H1 (cell line): ENCODE results near the gene C15orf39. TPM values are rescaled to one million over a fixed set of nuclear protein-coding genes. Genes with fewer than 3 reads are reported as not detected.

Experiments
- BACH1 ChIP-seq: IDR thresholded peaks from 2 replicates; pipeline ENCODE4 v1.6.1; 2012; ENCODE audit warnings: low read length, improper control_type of control experiment
- CBX5 ChIP-seq: fragments of 300-800, 300-1000 bp; sonication (generic); IDR thresholded peaks from 2 replicates; pipeline ENCODE4 v1.7.1; 2016; ENCODE audit warnings: antibody characterized with exemption, low read length, low read depth
- CBX8 ChIP-seq: fragments of 300-800, 300-1000 bp; sonication (generic); IDR thresholded peaks from 2 replicates; pipeline ENCODE4 v1.7.1; 2016; ENCODE audit warnings: low read depth, low read length, borderline replicate concordance
- CHD2 ChIP-seq: IDR thresholded peaks from 2 replicates; pipeline ENCODE4 v1.6.1; 2012; ENCODE audit warnings: low read length, improper control_type of control experiment
- CTBP2 ChIP-seq: IDR thresholded peaks from 2 replicates; pipeline ENCODE4 v1.7.0; 2011; ENCODE audit warnings: borderline replicate concordance, mild to moderate bottlenecking, moderate library complexity, mixed read lengths, low read length; ENCODE audit not compliant: insufficient read depth, insufficient read length
- GABPA ChIP-seq: IDR thresholded peaks from 2 replicates; pipeline ENCODE4 v1.6.1; 2011; ENCODE audit warnings: mild to moderate bottlenecking, low read length, moderate library complexity, borderline replicate concordance; ENCODE audit not compliant: insufficient read depth
- HDAC6 ChIP-seq: IDR thresholded peaks from one replicate; pipeline ENCODE4 v1.7.1; 2012; ENCODE audit warnings: low read depth, mild to moderate bottlenecking, inconsistent platforms, low read length, moderate library complexity
- JUND ChIP-seq: IDR thresholded peaks from 2 replicates; pipeline ENCODE4 v1.6.1; 2011; ENCODE audit warnings: mild to moderate bottlenecking, improper control_type of control experiment, low read length
- KDM1A ChIP-seq: fragments of 200-600, 300-600 bp; sonication (generic); IDR thresholded peaks from 2 replicates; pipeline ENCODE4 v1.7.1; 2016; ENCODE audit warnings: mild to moderate bottlenecking, low read length, borderline replicate concordance
- KDM4A ChIP-seq: IDR thresholded peaks from one replicate; pipeline ENCODE4 v1.7.1; 2012; ENCODE audit warnings: low read depth, mild to moderate bottlenecking, moderate library complexity, low read length, inconsistent platforms; ENCODE audit not compliant: severe bottlenecking
- KDM5A ChIP-seq: fragments of 200-600 bp; IDR thresholded peaks from 2 replicates; pipeline ENCODE4 v1.7.1; 2012; ENCODE audit warnings: mild to moderate bottlenecking, low read length, inconsistent platforms, mixed read lengths
- MAX ChIP-seq: IDR thresholded peaks from 2 replicates; pipeline ENCODE4 v1.6.1; 2012; ENCODE audit warnings: inconsistent platforms
- NRF1 ChIP-seq: IDR thresholded peaks from 2 replicates; pipeline ENCODE4 v1.6.1; 2011; ENCODE audit warnings: mild to moderate bottlenecking, low read depth, low read length, improper control_type of control experiment
- POLR2AphosphoS5 ChIP-seq: IDR thresholded peaks from 2 replicates; pipeline ENCODE4 v1.6.1; 2011; ENCODE audit warnings: low read depth, low read length
- POU5F1 ChIP-seq: IDR thresholded peaks from 2 replicates; pipeline ENCODE4 v1.6.1; 2011; ENCODE audit warnings: low read depth, mild to moderate bottlenecking, low read length, moderate library complexity
- RBBP5 ChIP-seq: IDR thresholded peaks from 2 replicates; pipeline ENCODE4 v1.7.1; 2012; ENCODE audit warnings: low read depth, mild to moderate bottlenecking, inconsistent platforms, low read length, moderate library complexity, borderline replicate concordance
- SIX5 ChIP-seq: IDR thresholded peaks from 2 replicates; pipeline ENCODE4 v1.6.1; 2011; ENCODE audit warnings: mild to moderate bottlenecking, low read depth, low read length
- SP4 ChIP-seq: IDR thresholded peaks from 2 replicates; pipeline ENCODE4 v1.6.1; 2012; ENCODE audit warnings: low read length, inconsistent platforms
- SUZ12 ChIP-seq: fragments of 200-600 bp; sonication (generic); IDR thresholded peaks from 2 replicates; pipeline ENCODE4 v1.6.1; 2012; ENCODE audit warnings: mild to moderate bottlenecking, inconsistent platforms, low read length, moderate library complexity, mixed read lengths
- TAF7 ChIP-seq: optimal IDR thresholded peaks from 2 replicates; pipeline ENCODE3; 2011; ENCODE audit warnings: low read depth, mild to moderate bottlenecking, inconsistent platforms, low read length, moderate library complexity, borderline replicate concordance
- TEAD4 ChIP-seq: IDR thresholded peaks from 2 replicates; pipeline ENCODE4 v1.6.1; 2012; ENCODE audit warnings: low read depth, low read length, inconsistent platforms, mixed read lengths
- USF2 ChIP-seq: IDR thresholded peaks from 2 replicates; pipeline ENCODE4 v1.6.1; 2011; ENCODE audit warnings: low read length, improper control_type of control experiment
- ZNF274 ChIP-seq: IDR thresholded peaks from 2 replicates; pipeline ENCODE4 v1.7.0; 2012; ENCODE audit warnings: low read length, borderline replicate concordance; ENCODE audit errors: extremely low read depth
- polyA plus RNA-seq, 7 experiments: library from polyadenylated mRNA; depleted of rRNA in 3 of 7; stranded (reverse) in 5 of 7; unstranded in 2 of 7; fragments of >200 nt in 5 of 7; fragments of 200-250 nt in 2 of 7; gene quantifications; 1 replicate in 5 of 7; 2 replicates in 1 of 7; 4 replicates in 1 of 7; pipeline versions ENCODE4 v1.2.1 to v1.2.3, GENCODE V29; 2011 to 2013; ENCODE audit warnings: missing spikeins in 2 of 7, mixed read lengths in 2 of 7
- total RNA-seq: library from RNA; stranded (reverse); fragmentation: NEBNext Ultra II Directional; extraction: Animal tissue kit (Norgen Biotek cat#: 25700); gene quantifications from 2 replicates; pipeline ENCODE4 v1.2.1, GENCODE V29; 2021

C15orf39 gene
- total and polyA plus RNA-seq, 2 of the 8 experiments (the other 6 are each of a cell fraction or from before 2014, with no cell fraction given) = 13.8 to 38.5 TPM

- TF ChIP-seq TEAD4 = 0 out of 2 replicates have a peak, but pooled peaks have one; percentile 9
- TF ChIP-seq JUND = peak; percentile 5; the same call in 1 of the 2 replicates
- no peak for TF ChIP-seq SUZ12
- TF ChIP-seq USF2 = no peak; the same call in 1 of the 2 replicates
- peak; percentile 23 for TF ChIP-seq TAF7
- 0 out of 2 replicates have a peak, but pooled peaks have one; percentile 31 for TF ChIP-seq SP4
- no peak for TF ChIP-seq CTBP2
- TF ChIP-seq CBX5 = no peak
- no peak for TF ChIP-seq RBBP5
- peak; percentile 52; the same call in 1 of the 2 replicates for TF ChIP-seq CHD2
- no peak for TF ChIP-seq HDAC6
- no peak for TF ChIP-seq GABPA
- TF ChIP-seq KDM5A = no peak
- no peak for TF ChIP-seq SIX5
- TF ChIP-seq KDM4A = no peak
- peak; percentile 23; the same call in 1 of the 2 replicates for TF ChIP-seq POLR2AphosphoS5
- no peak for TF ChIP-seq ZNF274
- TF ChIP-seq POU5F1 = no peak
- no peak for TF ChIP-seq NRF1
- TF ChIP-seq BACH1 = no peak
- peak; percentile 98 for TF ChIP-seq MAX
- no peak for TF ChIP-seq KDM1A
- no peak for TF ChIP-seq CBX8
These were observed 2.8 kb downstream of the C15orf39 start (continued) for GRCh38 chr15:75204340-75205063.
